GM19035 (cell line): ENCODE measurements around the gene CR1.
A peak's percentile ranks its signal among the peaks of the same experiment; 100 is the strongest.
"Not testable (repeated sequence)": the region's sequence is repeated elsewhere in the genome, so short reads cannot be mapped to it uniquely, and the experiment has no call there.

ENCODE experiments used
- ATAC-seq: cut with Tn5 transposase; IDR thresholded peaks from one replicate; pipeline ENCODE4 v1.9.1; 2021; ENCODE audit not compliant: unreplicated experiment

The CR1 gene

GRCh38 chr1:207639362-207639761 lies 143.4 kb downstream of the CR1 start:
- not testable (repeated sequence) for ATAC-seq

GRCh38 chr1:207644166-207644851 lies 148.4 kb downstream of the CR1 start:
- no peak for ATAC-seq

DNA sequence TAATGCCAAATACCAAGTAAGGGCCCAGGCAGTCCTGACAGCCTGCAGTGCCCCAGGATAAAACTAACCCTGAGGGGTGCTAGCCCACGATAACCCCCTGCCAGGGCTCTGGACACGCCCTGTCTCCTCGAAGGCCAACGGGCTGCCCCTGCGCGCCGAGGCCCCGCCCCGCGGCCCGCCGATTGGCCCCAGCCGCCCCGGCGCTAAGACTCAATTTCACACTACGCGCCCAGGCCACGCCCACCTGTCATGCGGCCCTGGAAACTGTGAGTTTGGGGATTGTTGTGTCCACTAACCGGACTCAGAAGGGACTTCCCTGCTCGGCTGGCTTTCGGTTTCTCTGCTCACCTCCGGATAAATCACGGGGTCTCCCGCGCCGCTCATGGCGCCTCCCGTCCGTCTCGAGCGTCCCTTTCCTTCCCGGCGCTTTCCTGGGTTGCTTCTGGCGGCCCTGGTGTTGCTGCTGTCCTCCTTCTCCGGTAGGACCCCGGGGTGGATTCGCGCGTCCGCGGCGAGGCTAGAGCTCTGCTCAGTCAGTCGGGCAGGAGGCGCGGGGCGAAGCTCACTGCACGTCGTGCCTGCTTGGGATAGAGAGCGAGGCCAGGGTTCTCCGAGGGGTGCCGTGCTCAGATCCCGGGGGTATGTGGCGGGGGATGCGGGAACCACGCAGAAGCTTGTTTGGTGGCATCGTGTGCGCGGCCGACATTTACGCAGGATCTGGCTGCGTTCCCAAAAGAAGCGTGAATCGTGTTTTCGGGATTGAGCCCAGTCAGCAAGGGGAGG lies 149.1 kb downstream of the CR1 start, which contains the start of gene CR1L:
TSS of gene CR1L (plus strand) at position 282 of the 783 bp plus-strand sequence. CDS start at position 383, 101 bp downstream.
- peak; percentile 95 for ATAC-seq

- no peak for ATAC-seq
These were observed 149.7 kb downstream of the CR1 start for GRCh38 chr1:207645635-207646081.

DNA sequence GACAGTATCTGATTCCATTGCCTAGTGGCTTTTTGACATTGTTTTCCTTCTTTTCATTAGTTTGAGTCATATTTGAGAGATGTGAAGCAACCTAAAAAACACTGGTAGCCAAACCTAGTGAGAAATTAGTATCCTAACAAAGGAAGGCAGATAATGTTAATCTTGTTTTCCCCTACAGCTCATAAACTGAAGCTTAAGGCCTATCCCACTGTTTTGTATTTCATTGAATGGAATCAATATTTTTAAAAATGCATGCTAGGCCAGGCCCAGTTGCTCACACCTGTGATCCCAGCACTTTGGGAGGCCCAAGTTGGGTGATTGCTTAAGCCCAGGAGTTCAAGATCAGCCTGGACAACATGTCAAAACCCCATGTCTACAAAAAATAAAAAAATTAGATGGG lies 150.2 kb downstream of the CR1 start:
- ATAC-seq = no peak

- ATAC-seq = no peak
These were observed 151.1 kb downstream of the CR1 start for GRCh38 chr1:207646944-207647579.

- no peak for ATAC-seq
These were observed 151.8 kb downstream of the CR1 start for GRCh38 chr1:207647671-207648333.

GRCh38 chr1:207648334-207649209 lies 152.6 kb downstream of the CR1 start:
- ATAC-seq = no peak

GRCh38 chr1:207649210-207649753 lies 153.3 kb downstream of the CR1 start:
- ATAC-seq = no peak

GRCh38 chr1:207649865-207650580 lies 154.1 kb downstream of the CR1 start:
- ATAC-seq = no peak

GRCh38 chr1:207651583-207651982 lies 155.6 kb downstream of the CR1 start:
- ATAC-seq = no peak

DNA sequence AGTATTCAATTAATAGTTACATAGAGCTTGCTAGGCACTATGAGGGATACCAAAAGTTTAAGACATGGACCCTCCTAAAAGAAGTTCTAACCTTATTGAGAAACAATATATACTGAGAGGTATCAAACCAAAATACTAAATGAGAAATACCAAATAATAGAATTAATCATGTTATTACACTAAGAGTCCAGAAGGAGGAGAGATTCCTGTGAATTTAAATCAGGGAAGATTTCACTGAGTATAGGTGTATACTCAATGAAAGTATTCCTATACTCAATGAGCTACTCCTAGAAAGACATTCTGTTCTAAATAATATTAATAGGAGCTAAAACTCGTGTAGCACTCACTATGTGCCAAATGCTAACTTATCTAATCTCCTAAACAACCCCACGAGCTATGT lies 158.4 kb downstream of the CR1 start:
- ATAC-seq = no peak

- no peak for ATAC-seq
These were observed 162.5 kb downstream of the CR1 start for GRCh38 chr1:207658408-207658807.

DNA sequence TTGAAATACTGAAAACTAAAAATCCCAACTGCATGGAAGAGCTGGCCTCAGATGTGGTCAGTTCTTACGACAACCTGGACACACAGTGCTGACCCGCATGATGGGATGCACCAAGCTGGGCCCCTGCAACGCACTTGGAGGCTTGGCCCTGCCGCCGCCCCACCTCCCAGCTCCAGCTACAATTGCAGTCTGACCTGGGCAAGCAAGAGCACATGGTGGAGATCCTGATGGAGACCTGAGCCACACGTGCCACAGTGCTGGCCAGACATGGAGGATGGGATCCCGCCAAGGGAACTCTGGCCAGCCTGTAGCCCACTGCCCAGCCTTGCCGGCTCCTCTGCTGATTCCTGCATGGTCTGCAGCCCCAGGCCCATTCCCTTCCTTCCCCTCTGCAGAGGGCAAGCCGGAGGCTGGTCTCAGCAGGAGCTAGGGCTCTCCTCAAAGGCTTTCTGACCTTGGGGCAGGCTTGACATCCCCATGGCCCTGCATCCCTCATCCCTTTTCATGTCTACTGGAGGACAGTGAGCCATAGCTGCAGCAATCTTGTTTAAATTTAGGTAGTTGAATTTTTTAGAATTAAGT lies 163.0 kb downstream of the CR1 start:
- no peak for ATAC-seq

- no peak for ATAC-seq
These were observed 163.7 kb downstream of the CR1 start for GRCh38 chr1:207659545-207660153.

GRCh38 chr1:207661420-207661819 lies 165.5 kb downstream of the CR1 start:
- ATAC-seq = not testable (repeated sequence)

DNA sequence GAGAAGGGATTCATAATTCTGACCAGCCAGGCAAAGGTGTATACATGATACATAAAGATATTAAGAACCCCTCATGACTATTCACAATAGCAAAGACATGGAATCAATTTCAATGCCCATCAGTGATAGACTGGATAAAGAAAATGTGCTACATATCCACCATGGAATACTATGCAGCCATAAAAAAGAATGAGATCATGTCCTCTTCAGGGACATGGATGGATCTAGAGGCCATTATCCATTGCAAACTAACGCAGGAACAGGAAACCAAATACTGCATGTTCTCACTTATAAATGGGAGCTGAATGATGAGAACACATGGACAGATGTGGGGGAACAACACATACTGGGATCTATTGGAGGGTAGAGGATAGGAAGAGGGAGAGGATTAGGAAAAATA lies 170.4 kb downstream of the CR1 start:
- ATAC-seq = no peak

GRCh38 chr1:207669528-207670009 lies 173.6 kb downstream of the CR1 start:
- ATAC-seq = no peak
